Measurements from ENCODE around the gene KIF16B. TPM values are rescaled to one million over a fixed set of nuclear protein-coding genes. Genes with fewer than 3 reads are reported as not detected.

The KIF16B gene
- total and polyA plus RNA-seq, 2 of the 8 experiments (the other 6 are each of a cell fraction or from before 2014, with no cell fraction given), result 3.0 to 9.2 TPM

GRCh38 chr20:16555754-16556153 lies 17.5 kb downstream of the KIF16B start (continued):
- TF ChIP-seq CHD7 (IDR thresholded peaks at IDR 0.05; ENCODE audit: insufficient replicate concordance, low read length) (no peak), JUN (IDR thresholded peaks at IDR 0.05; ENCODE audit: low read depth, low read length) (no peak), SUZ12 (IDR thresholded peaks at IDR 0.05; ENCODE audit: low read length) (no peak), TEAD4 (IDR thresholded peaks at IDR 0.05; ENCODE audit: low read depth, low read length) (no peak)

Measured in H1 (cell line).